HepG2 (cell line): ENCODE results near the gene AATF. TPM values are rescaled to one million over a fixed set of nuclear protein-coding genes. Genes with fewer than 3 reads are reported as not detected.

Experiments used
- BRF2 ChIP-seq: sonication (generic); formaldehyde crosslinking; IDR thresholded peaks from 2 replicates; pipeline ENCODE4 v1.8.1; 2022; ENCODE audit warnings: mild to moderate bottlenecking, missing genetic modification reagents
- CCDC6 ChIP-seq: sonication (generic); formaldehyde crosslinking; IDR thresholded peaks from 2 replicates; pipeline ENCODE4 v1.8.1; 2022; ENCODE audit warnings: mild to moderate bottlenecking, missing genetic modification reagents, moderate library complexity
- CEBPZ ChIP-seq: IDR thresholded peaks from 2 replicates; pipeline ENCODE4 v1.6.1; 2012; ENCODE audit warnings: low read length, improper control_type of control experiment
- CSRNP1 ChIP-seq: sonication (generic); formaldehyde crosslinking; IDR thresholded peaks from 2 replicates; pipeline ENCODE4 v1.8.1; 2023; ENCODE audit warnings: mild to moderate bottlenecking, missing genetic modification reagents
- GATAD2A ChIP-seq: IDR thresholded peaks from 2 replicates; pipeline ENCODE4 v1.6.1; 2016
- HOXD1 ChIP-seq: sonication (generic); formaldehyde crosslinking; IDR thresholded peaks from 2 replicates; pipeline ENCODE4 v1.5.0; 2020; ENCODE audit warnings: missing genetic modification reagents
- MEF2D ChIP-seq: sonication (generic); formaldehyde crosslinking; IDR thresholded peaks from 2 replicates; pipeline ENCODE4 v1.5.1; 2020; ENCODE audit warnings: mild to moderate bottlenecking, missing genetic modification reagents
- NFKBIZ ChIP-seq: IDR thresholded peaks from 2 replicates; pipeline ENCODE4 v1.6.1; 2018; ENCODE audit warnings: missing genetic modification reagents, missing compliant biosample characterization
- NRL ChIP-seq: sonication (generic); formaldehyde crosslinking; IDR thresholded peaks from 2 replicates; pipeline ENCODE4 v1.5.0; 2020; ENCODE audit warnings: missing genetic modification reagents, mild to moderate bottlenecking, moderate library complexity, borderline replicate concordance
- SMAD3 ChIP-seq: sonication (generic); formaldehyde crosslinking; IDR thresholded peaks from 2 replicates; pipeline ENCODE4 v1.4.0; 2020; ENCODE audit warnings: missing genetic modification reagents
- SNAPC2 ChIP-seq: sonication (generic); formaldehyde crosslinking; IDR thresholded peaks from 2 replicates; pipeline ENCODE4 v1.8.1; 2022; ENCODE audit warnings: mild to moderate bottlenecking, missing genetic modification reagents
- TEAD3 ChIP-seq: optimal IDR thresholded peaks from 2 replicates; pipeline ENCODE3; 2016; ENCODE audit warnings: borderline replicate concordance
- TFAP4 ChIP-seq: sonication (generic); IDR thresholded peaks from 2 replicates; pipeline ENCODE4 v1.6.1; 2016; ENCODE audit warnings: low read depth, borderline replicate concordance
- ZFP1 ChIP-seq: IDR thresholded peaks from 2 replicates; pipeline ENCODE4 v1.6.1; 2016
- ZNF142 ChIP-seq: sonication (generic); formaldehyde crosslinking; IDR thresholded peaks from 2 replicates; pipeline ENCODE4 v1.4.0; 2020; ENCODE audit warnings: missing genetic modification reagents
- ZNF44 ChIP-seq: sonication (generic); formaldehyde crosslinking; IDR thresholded peaks from 2 replicates; pipeline ENCODE4 v1.5.1; 2020; ENCODE audit warnings: mild to moderate bottlenecking, missing genetic modification reagents
- ZNF441 ChIP-seq: sonication (generic); formaldehyde crosslinking; IDR thresholded peaks from 2 replicates; pipeline ENCODE4 v1.7.0; 2021; ENCODE audit warnings: missing genetic modification reagents, borderline replicate concordance
- ZNF496 ChIP-seq: sonication (generic); formaldehyde crosslinking; IDR thresholded peaks from 2 replicates; pipeline ENCODE4 v1.8.1; 2023; ENCODE audit warnings: mild to moderate bottlenecking, moderate library complexity, missing genetic modification reagents; ENCODE audit not compliant: insufficient replicate concordance
- polyA plus RNA-seq, 8 experiments: library from polyadenylated mRNA; depleted of rRNA in 3 of 8; stranded (reverse) in 7 of 8; unstranded in 1 of 8; fragments of >200 nt; fragmentation: Illumina TruSeq in 4 of 8; extraction: Trizol in 4 of 8; gene quantifications; 2 replicates each; pipeline versions ENCODE4 v1.2.1 to v1.2.3, GENCODE V29; 2011 to 2016; ENCODE audit warnings: low read depth in 4 of 8, missing spikeins in 1 of 8, mixed read lengths in 1 of 8; ENCODE audit not compliant: insufficient read depth in 1 of 8
- total RNA-seq, 5 experiments: library from RNA; depleted of rRNA; stranded (reverse); fragments of >200 nt; fragmentation: Illumina TruSeq; extraction: Trizol; gene quantifications; 2 replicates each; pipeline ENCODE4 v1.2.3, GENCODE V29; 2016; ENCODE audit warnings: low read depth in 1 of 5

Gene AATF
- total and polyA plus RNA-seq, 2 of the 13 experiments (the other 11 are each of a cell fraction or from before 2014, with no cell fraction given), result 9.1 to 53.3 TPM

- TF ChIP-seq CSRNP1 (CRISPR knock-in tag) (no peak), NRL (CRISPR knock-in tag) (peak; percentile 63; the same call in 1 of the 2 replicates), ZFP1 (CRISPR knock-in tag) (no peak), CCDC6 (CRISPR knock-in tag) (peak; percentile 65; the same call in 1 of the 2 replicates), HOXD1 (CRISPR knock-in tag) (no peak), BRF2 (no peak), ZNF496 (no peak), ZNF441 (CRISPR knock-in tag) (no peak), TEAD3 (CRISPR knock-in tag) (peak; percentile 74), ZNF142 (CRISPR knock-in tag) (0 out of 2 replicates have a peak, but pooled peaks have one; percentile 31), TFAP4 (no peak; the same call in 1 of the 2 replicates), SNAPC2 (no peak), NFKBIZ (no peak), CEBPZ (no peak), ZNF44 (CRISPR knock-in tag) (no peak), SMAD3 (no peak; the same call in 1 of the 2 replicates), MEF2D (CRISPR knock-in tag) (no peak), GATAD2A (CRISPR knock-in tag) (peak; percentile 64)
Observed at GRCh38 chr17:37067555-37068111, 118.9 kb downstream of the AATF start (continued).
